Chondrocyte (in vitro differentiated cells): ENCODE data around the gene KCND3. TPM values are rescaled to one million over a fixed set of nuclear protein-coding genes. Genes with fewer than 3 reads are reported as not detected.

Experiments used
- DNase-seq: peaks from one replicate; pipeline ENCODE4 v3.0.0; 2021; ENCODE audit warnings: mixed read lengths, low spot score
- H3K27ac Mint-ChIP-seq: one replicate; pipeline ENCODE4 v1.8.0; 2021; ENCODE audit warnings: mild to moderate bottlenecking, moderate library complexity, mixed read lengths; ENCODE audit not compliant: unreplicated experiment
- H3K27me3 Mint-ChIP-seq: 2 replicates; pipeline ENCODE4 v1.8.0; 2021; ENCODE audit warnings: low read depth, mixed read lengths
- H3K36me3 Mint-ChIP-seq: 2 replicates; pipeline ENCODE4 v1.8.0; 2021; ENCODE audit warnings: low read depth, mixed read lengths
- H3K4me1 Mint-ChIP-seq: 2 replicates; pipeline ENCODE4 v1.8.0; 2021; ENCODE audit warnings: low read depth, mild to moderate bottlenecking, mixed read lengths
- H3K4me3 Mint-ChIP-seq: one replicate; pipeline ENCODE4 v1.8.0; 2021; ENCODE audit warnings: mild to moderate bottlenecking, moderate library complexity, mixed read lengths; ENCODE audit not compliant: unreplicated experiment
- H3K9me3 Mint-ChIP-seq: 2 replicates; pipeline ENCODE4 v1.8.0; 2021; ENCODE audit warnings: low read depth, mixed read lengths
- total RNA-seq: library from RNA; stranded (reverse); gene quantifications from 3 replicates; pipeline ENCODE4 v1.2.1, GENCODE V29; 2021
- TF ChIP-seq, protein P1 (sequence below): fragments of 200-600 bp; sonication (generic); IDR thresholded peaks from 2 replicates; pipeline ENCODE4 v1.5.0; 2021; ENCODE audit warnings: antibody characterized with exemption, mild to moderate bottlenecking, moderate library complexity

The KCND3 gene
- total RNA-seq, 1 donor from 2014 or later: 0.99 TPM

DNA sequence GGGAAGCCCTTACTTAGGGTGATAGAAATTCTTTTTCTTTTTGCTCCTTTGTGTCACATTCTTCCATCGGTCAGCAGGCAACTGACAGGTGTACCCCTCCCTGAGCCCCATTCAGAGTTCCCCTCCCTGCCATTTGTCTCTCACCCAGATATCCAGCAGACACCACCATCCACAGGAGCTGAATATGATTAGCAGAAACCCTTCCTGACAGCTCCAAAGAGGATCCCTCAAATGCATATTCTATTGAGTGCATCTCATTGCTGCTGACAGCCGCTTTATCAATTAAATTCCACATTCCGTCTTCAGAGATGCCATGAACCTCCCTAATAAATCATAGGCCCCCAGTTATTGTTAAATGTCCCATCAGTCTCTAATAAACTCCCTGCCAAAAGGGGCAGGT, 239.8 kb downstream of the KCND3 start:
- TF ChIP-seq, protein P1, sequence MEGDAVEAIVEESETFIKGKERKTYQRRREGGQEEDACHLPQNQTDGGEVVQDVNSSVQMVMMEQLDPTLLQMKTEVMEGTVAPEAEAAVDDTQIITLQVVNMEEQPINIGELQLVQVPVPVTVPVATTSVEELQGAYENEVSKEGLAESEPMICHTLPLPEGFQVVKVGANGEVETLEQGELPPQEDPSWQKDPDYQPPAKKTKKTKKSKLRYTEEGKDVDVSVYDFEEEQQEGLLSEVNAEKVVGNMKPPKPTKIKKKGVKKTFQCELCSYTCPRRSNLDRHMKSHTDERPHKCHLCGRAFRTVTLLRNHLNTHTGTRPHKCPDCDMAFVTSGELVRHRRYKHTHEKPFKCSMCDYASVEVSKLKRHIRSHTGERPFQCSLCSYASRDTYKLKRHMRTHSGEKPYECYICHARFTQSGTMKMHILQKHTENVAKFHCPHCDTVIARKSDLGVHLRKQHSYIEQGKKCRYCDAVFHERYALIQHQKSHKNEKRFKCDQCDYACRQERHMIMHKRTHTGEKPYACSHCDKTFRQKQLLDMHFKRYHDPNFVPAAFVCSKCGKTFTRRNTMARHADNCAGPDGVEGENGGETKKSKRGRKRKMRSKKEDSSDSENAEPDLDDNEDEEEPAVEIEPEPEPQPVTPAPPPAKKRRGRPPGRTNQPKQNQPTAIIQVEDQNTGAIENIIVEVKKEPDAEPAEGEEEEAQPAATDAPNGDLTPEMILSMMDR: no peak
- Mint-ChIP-seq H3K4me3 (no peak overlapping the region), H3K27ac (no peak overlapping the region), H3K36me3 (no peaks in the 10 kb centered on the region), H3K9me3 (no peaks in the 10 kb centered on the region), H3K4me1 (peaks cover 2% of the 10 kb centered on the region), H3K27me3 (no peaks in the 10 kb centered on the region)
- no peak for DNase-seq

DNA sequence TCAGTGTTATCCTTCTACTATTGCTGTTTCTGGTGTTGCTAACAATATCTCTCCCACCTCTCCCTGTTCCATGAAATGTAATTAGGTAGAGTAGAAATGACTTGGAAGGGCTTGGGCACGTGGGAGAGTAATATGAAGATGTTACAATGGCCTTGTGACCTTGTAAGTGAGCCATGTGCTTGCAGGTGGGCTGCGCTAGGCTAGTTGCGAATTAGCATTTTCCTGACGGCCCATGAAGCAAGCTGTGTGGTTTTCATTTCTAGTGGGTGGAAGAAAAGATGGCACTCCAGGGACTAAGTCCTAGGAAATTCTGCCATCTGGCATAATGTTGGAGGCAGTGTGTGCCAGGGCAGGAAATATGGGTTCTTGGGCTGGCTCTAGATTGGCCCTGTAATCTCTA, 241.5 kb downstream of the KCND3 start:
- Mint-ChIP-seq H3K36me3 (no peaks in the 10 kb centered on the region), H3K9me3 (no peaks in the 10 kb centered on the region), H3K27me3 (no peaks in the 10 kb centered on the region), H3K4me3 (no peak overlapping the region), H3K27ac (no peak overlapping the region), H3K4me1 (peaks cover 9% of the 10 kb centered on the region)
- DNase-seq: no peak
- TF ChIP-seq, protein P1: no peak

DNA sequence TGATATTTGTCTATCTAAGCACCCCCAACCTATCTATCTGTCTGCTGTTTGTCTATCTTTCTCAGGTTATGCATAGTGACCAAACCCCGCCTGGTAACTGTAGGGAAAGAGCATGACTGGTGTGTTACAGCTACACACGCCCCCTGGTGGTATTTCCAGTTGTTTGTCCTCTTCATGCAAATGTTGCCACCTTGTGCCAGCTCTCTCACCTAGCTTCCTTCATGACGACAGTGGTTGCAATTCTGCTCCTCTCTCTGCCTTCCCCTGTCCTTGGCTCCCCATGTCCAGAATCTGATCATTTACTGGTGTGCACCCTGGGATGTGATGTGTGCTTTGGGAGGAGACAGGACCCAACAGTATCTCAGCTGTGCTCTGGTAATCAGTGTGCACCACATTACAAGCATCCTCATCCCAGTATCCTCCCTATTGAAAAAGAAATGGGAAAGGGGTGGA, 242.2 kb downstream of the KCND3 start:
- no peaks in the 10 kb centered on the region for H3K36me3 Mint-ChIP-seq
- H3K4me3 Mint-ChIP-seq: no peak overlapping the region
- peaks cover 9% of the 10 kb centered on the region for H3K4me1 Mint-ChIP-seq
- no peaks in the 10 kb centered on the region for H3K27me3 Mint-ChIP-seq
- no peak for DNase-seq
- no peak overlapping the region for H3K27ac Mint-ChIP-seq
- H3K9me3 Mint-ChIP-seq: no peaks in the 10 kb centered on the region
- TF ChIP-seq, protein P1: peak; percentile 82

DNA sequence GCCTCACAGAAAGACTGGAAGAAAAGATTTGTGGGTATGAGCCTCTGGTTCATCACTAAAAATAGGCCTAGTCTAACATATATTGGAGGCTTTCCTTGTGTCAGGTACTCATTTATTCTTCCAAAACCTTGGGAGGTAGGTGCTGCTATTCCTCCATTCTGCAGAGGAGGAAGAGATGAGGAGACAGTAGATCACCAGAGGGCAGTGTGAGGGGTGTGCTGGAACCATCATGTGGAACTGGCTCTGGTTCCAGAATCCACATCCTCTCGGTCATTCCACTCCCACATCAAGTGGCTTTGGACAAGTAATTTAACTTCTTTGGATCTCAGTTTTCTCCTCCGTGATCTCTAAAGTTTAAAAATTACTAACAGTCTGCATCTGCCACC, 242.9 kb downstream of the KCND3 start:
- TF ChIP-seq, protein P1: no peak
- Mint-ChIP-seq H3K36me3 (no peaks in the 10 kb centered on the region), H3K9me3 (no peaks in the 10 kb centered on the region), H3K4me1 (peaks cover 9% of the 10 kb centered on the region), H3K27me3 (no peaks in the 10 kb centered on the region), H3K27ac (no peak overlapping the region), H3K4me3 (no peak overlapping the region)
- DNase-seq: no peak

DNA sequence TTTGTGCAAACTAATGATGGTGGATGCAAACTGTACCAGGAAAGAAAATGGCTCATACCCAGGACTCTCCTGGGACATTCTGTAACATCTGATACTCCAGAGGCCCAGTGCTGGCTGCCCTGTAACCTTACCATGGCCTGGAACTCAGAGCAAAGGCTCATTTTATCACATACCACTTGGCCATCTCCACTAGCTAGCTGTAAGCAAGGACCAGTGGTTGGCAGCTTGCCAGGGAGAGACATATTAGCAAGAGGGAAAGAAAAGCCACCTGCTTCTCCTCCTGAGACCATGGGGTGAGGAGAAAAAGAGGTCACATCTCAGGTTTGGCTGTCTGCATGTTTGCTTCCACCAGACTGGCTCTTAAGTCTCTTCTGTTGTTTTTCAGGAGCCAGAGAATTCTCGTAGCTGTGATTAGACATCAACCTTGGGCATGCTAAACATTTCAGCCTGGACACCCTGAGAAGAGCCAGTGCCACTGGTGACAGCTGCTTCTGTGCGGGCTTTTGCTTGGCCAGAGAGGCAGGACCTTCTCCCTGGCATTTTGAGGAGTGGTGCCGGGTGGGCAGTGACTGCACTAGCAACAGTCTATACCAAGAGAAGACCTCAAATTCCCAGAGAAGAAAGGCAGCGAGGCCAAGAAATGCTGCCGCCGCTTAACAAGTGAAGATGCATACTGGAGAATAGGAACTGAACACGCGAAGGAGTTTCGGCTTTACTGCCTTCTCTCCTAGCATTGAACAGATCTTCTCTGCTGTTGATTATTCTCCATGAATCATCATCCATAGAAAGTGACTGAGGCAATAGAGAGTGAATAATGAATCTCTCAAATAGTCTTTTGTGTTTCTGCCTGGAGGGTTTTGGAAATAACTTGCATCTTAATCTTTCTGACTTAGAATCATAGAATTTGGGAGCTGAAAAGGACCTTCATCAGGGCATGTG, 243.5 kb downstream of the KCND3 start:
- Mint-ChIP-seq H3K27ac (no peak overlapping the region), H3K4me3 (no peak overlapping the region)
- DNase-seq: no peak

More for the DNA sequence above, 243.5 kb downstream of the KCND3 start:
- H3K9me3 Mint-ChIP-seq: no peaks in the 10 kb centered on the region
- TF ChIP-seq, protein P1: no peak
- no peaks in the 10 kb centered on the region for H3K36me3 Mint-ChIP-seq
- no peaks in the 10 kb centered on the region for H3K27me3 Mint-ChIP-seq
- H3K4me1 Mint-ChIP-seq: peaks cover 9% of the 10 kb centered on the region
